H9 (cell line): Measurements from ENCODE around the gene TMEM123. TPM values are rescaled to one million over a fixed set of nuclear protein-coding genes. Genes with fewer than 3 reads are reported as not detected.

Source experiments
- DNase-seq: peaks from one replicate; pipeline ENCODE4 v3.0.0-alpha.2; 2017
- H2AFZ ChIP-seq: one replicate; pipeline ENCODE4 v1.6.1; 2013; ENCODE audit warnings: mild to moderate bottlenecking, low read length, control low read depth, moderate library complexity
- H2AK5ac ChIP-seq: 2 replicates; pipeline ENCODE4 v1.6.1; 2013; ENCODE audit warnings: low read length, control low read depth, mixed read lengths; ENCODE audit not compliant: insufficient read length
- H2BK120ac ChIP-seq: one replicate; pipeline ENCODE4 v1.6.1; 2013; ENCODE audit warnings: low read depth, mild to moderate bottlenecking, low read length, control low read depth, inconsistent platforms; ENCODE audit not compliant: poor library complexity, severe bottlenecking
- H2BK12ac ChIP-seq: 2 replicates; pipeline ENCODE4 v1.6.1; 2013; ENCODE audit warnings: low read length, control low read depth, mixed read lengths, low read depth; ENCODE audit not compliant: insufficient read length
- H2BK15ac ChIP-seq: 2 replicates; pipeline ENCODE4 v1.6.1; 2013; ENCODE audit warnings: low read depth, low read length, control low read depth
- H2BK20ac ChIP-seq: one replicate; pipeline ENCODE4 v1.6.1; 2013; ENCODE audit warnings: low read depth, mild to moderate bottlenecking, low read length, control low read depth, inconsistent platforms; ENCODE audit not compliant: poor library complexity, severe bottlenecking
- H2BK5ac ChIP-seq: 2 replicates; pipeline ENCODE4 v1.6.1; 2013; ENCODE audit warnings: low read length, control low read depth, mixed read lengths; ENCODE audit not compliant: insufficient read length
- H3K14ac ChIP-seq: 2 replicates; pipeline ENCODE4 v1.6.1; 2013; ENCODE audit warnings: low read length, control low read depth; ENCODE audit not compliant: insufficient read depth
- H3K18ac ChIP-seq: 2 replicates; pipeline ENCODE4 v1.6.1; 2013; ENCODE audit warnings: low read depth, mild to moderate bottlenecking, mixed read lengths, low read length, control low read depth; ENCODE audit not compliant: insufficient read length
- H3K23ac ChIP-seq: 2 replicates; pipeline ENCODE4 v1.6.1; 2013; ENCODE audit warnings: low read length, control low read depth, mixed read lengths, low read depth; ENCODE audit not compliant: insufficient read length
- H3K23me2 ChIP-seq: 2 replicates; pipeline ENCODE4 v1.6.1; 2013; ENCODE audit warnings: low read depth, mild to moderate bottlenecking, mixed read lengths, low read length, control low read depth; ENCODE audit not compliant: insufficient read length, poor library complexity, severe bottlenecking
- H3K27ac ChIP-seq: 2 replicates; pipeline ENCODE4 v1.5.1; 2013; ENCODE audit warnings: low read length, control low read depth, mixed read lengths, low read depth; ENCODE audit not compliant: insufficient read length
- H3K27me3 ChIP-seq: 2 replicates; pipeline ENCODE4 v1.6.1; 2013; ENCODE audit warnings: low read length, control low read depth, inconsistent platforms; ENCODE audit not compliant: insufficient read depth
- H3K4ac ChIP-seq: 2 replicates; pipeline ENCODE4 v1.6.1; 2013; ENCODE audit warnings: low read depth, mild to moderate bottlenecking, control low read depth, inconsistent platforms, low read length, moderate library complexity
- H3K4me1 ChIP-seq: 2 replicates; pipeline ENCODE4 v1.6.1; 2013; ENCODE audit warnings: low read length, control low read depth, inconsistent platforms; ENCODE audit not compliant: insufficient read depth
- H3K4me2 ChIP-seq: 2 replicates; pipeline ENCODE4 v1.6.1; 2013; ENCODE audit warnings: low read length, control low read depth, mixed read lengths; ENCODE audit not compliant: insufficient read length, insufficient read depth
- H3K56ac ChIP-seq: 2 replicates; pipeline ENCODE4 v1.6.1; 2013; ENCODE audit warnings: low read depth, mild to moderate bottlenecking, mixed read lengths, low read length, control low read depth; ENCODE audit not compliant: insufficient read length
- H3K79me1 ChIP-seq: 2 replicates; pipeline ENCODE4 v1.6.1; 2013; ENCODE audit warnings: low read depth, mild to moderate bottlenecking, moderate library complexity, low read length, control low read depth, inconsistent platforms; ENCODE audit not compliant: insufficient read depth, poor library complexity, severe bottlenecking
- H3K79me2 ChIP-seq: 2 replicates; pipeline ENCODE4 v1.6.1; 2013; ENCODE audit warnings: low read length, control low read depth, inconsistent platforms; ENCODE audit not compliant: insufficient read depth
- H3K9ac ChIP-seq: 2 replicates; pipeline ENCODE4 v1.6.1; 2013; ENCODE audit warnings: low read length, control low read depth, mixed read lengths; ENCODE audit not compliant: insufficient read length; ENCODE audit errors: extremely low read depth
- H3K9me3 ChIP-seq: one replicate; pipeline ENCODE4 v1.6.1; 2013; ENCODE audit warnings: low read depth, low read length, inconsistent platforms; ENCODE audit not compliant: control insufficient read depth
- H3T11ph ChIP-seq: one replicate; pipeline ENCODE4 v1.6.1; 2013; ENCODE audit warnings: mild to moderate bottlenecking, low read length, control low read depth, inconsistent platforms
- H4K20me1 ChIP-seq: one replicate; pipeline ENCODE4 v1.6.1; 2013; ENCODE audit not compliant: control insufficient read depth, insufficient read length, insufficient read depth
- H4K5ac ChIP-seq: 2 replicates; pipeline ENCODE4 v1.6.1; 2013; ENCODE audit warnings: low read depth, mild to moderate bottlenecking, mixed read lengths, low read length, control low read depth; ENCODE audit not compliant: insufficient read length
- H4K8ac ChIP-seq: replicated peaks from 2 replicates; pipeline ENCODE4 v1.6.1; 2013; ENCODE audit warnings: low read length, control low read depth, mixed read lengths, low read depth; ENCODE audit not compliant: insufficient read length
- H4K91ac ChIP-seq: 2 replicates; pipeline ENCODE4 v1.6.1; 2013; ENCODE audit warnings: low read depth, mild to moderate bottlenecking, moderate library complexity, mixed read lengths, low read length, control low read depth; ENCODE audit not compliant: insufficient read length
- H3K27ac Mint-ChIP-seq, 3 experiments: 2 replicates in 2 of 3; 3 replicates in 1 of 3; pipeline ENCODE4 v1.8.0; 2020 to 2021; ENCODE audit warnings: mixed read lengths in 3 of 3, mild to moderate bottlenecking in 1 of 3, moderate library complexity in 1 of 3
- H3K27me3 Mint-ChIP-seq: 2 replicates; pipeline ENCODE4 v1.8.0; 2021; ENCODE audit warnings: low read depth, mild to moderate bottlenecking, moderate library complexity, mixed read lengths
- H3K36me3 Mint-ChIP-seq, 3 experiments: 2 replicates in 2 of 3; 3 replicates in 1 of 3; pipeline ENCODE4 v1.8.0; 2020 to 2021; ENCODE audit warnings: low read depth in 3 of 3, mixed read lengths in 3 of 3; ENCODE audit not compliant: insufficient read depth in 1 of 3
- H3K4me1 Mint-ChIP-seq, 2 experiments: 2 replicates each; pipeline ENCODE4 v1.8.0; 2020; ENCODE audit warnings: mixed read lengths in 2 of 2
- H3K4me3 Mint-ChIP-seq, 2 experiments: 2 replicates in 1 of 2; 3 replicates in 1 of 2; pipeline ENCODE4 v1.8.0; 2020 to 2021; ENCODE audit warnings: mild to moderate bottlenecking in 2 of 2, mixed read lengths in 2 of 2, moderate library complexity in 1 of 2
- H3K9me3 Mint-ChIP-seq, 2 experiments: 2 replicates in 1 of 2; 3 replicates in 1 of 2; pipeline ENCODE4 v1.8.0; 2020; ENCODE audit warnings: mild to moderate bottlenecking in 2 of 2, mixed read lengths in 2 of 2, moderate library complexity in 1 of 2
- CTCF ChIP-seq: fragments of 200-600 bp; sonication (generic); conservative IDR thresholded peaks from 3 replicates; pipeline ENCODE4 v1.8.0; 2021; ENCODE audit warnings: antibody characterized with exemption, mild to moderate bottlenecking
- total RNA-seq: library from RNA; stranded (reverse); gene quantifications from 2 replicates; pipeline ENCODE4 v1.2.1, GENCODE V29; 2021

Gene TMEM123
- total RNA-seq, 1 experiment from 2014 or later, result 76.7 TPM

DNA sequence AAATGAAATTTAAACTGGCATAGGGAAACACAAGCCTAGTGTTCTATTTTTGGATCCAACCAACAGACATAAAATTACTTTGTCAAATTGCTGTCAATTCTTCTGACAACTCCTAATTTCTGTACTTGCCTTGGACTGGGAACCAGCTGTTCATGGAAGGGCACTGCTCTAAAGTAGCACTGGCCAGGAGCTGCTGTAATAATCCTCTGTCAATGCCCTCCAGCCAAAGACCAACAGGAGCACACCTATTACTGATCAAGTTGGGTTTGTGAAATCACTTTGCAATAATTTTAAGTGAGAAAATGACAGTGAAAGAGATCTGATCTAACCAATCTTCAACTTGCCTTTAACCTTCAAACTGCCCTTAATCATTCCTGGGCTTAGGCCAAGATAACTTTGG, 18.9 kb upstream of the TMEM123 start:
- Histone ChIP-seq H3K9ac (no peak overlapping the region), H4K5ac (no peak overlapping the region), H4K91ac (no peak overlapping the region), H3K27me3 (no peaks in the 10 kb centered on the region), H3T11ph (no peak overlapping the region), H2AFZ (no peak overlapping the region), H3K27ac (no peak overlapping the region), H3K14ac (no peak overlapping the region), H4K20me1 (no peaks in the 10 kb centered on the region), H3K23me2 (no peaks in the 10 kb centered on the region), H3K18ac (no peak overlapping the region), H3K9me3 (no peaks in the 10 kb centered on the region), H3K56ac (no peak overlapping the region), H3K4me1 (no peaks in the 10 kb centered on the region), H2BK20ac (no peak overlapping the region), H3K79me1 (no peaks in the 10 kb centered on the region), H2AK5ac (no peak overlapping the region), H3K4ac (no peak overlapping the region), H2BK15ac (no peak overlapping the region), H3K23ac (no peak overlapping the region), H2BK12ac (no peak overlapping the region), H3K79me2 (no peaks in the 10 kb centered on the region), H3K4me2 (no peak overlapping the region), H4K8ac (no peak overlapping the region), H2BK5ac (no peak overlapping the region), H2BK120ac (no peak overlapping the region)
- no peak for TF ChIP-seq CTCF
- H3K9me3 Mint-ChIP-seq, result no peaks in the 10 kb centered on the region
- H3K4me3 Mint-ChIP-seq, result no peak overlapping the region
- DNase-seq, result no peak
- no peaks in the 10 kb centered on the region; the same call in 1 of the 2 replicates for H3K27me3 Mint-ChIP-seq
- H3K4me1 Mint-ChIP-seq, result peaks cover 3 to 4% of the 10 kb centered on the region in 2 experiments; a peak in 3 of 4 replicates
- H3K27ac Mint-ChIP-seq, result no peak overlapping the region
- H3K36me3 Mint-ChIP-seq, result no peaks in the 10 kb centered on the region
